Measurements from ENCODE around the gene TOLLIP.

GRCh38 chr11:1358286-1358685, 48.9 kb upstream of the TOLLIP start:
- TF ChIP-seq CTCF (tag by site-specific recombination; IDR thresholded peaks at IDR 0.05) (no peak), ZBTB7A (tag by site-specific recombination; IDR thresholded peaks at IDR 0.05; ENCODE audit: low read depth) (no peak), ZNF211 (tag by site-specific recombination; IDR thresholded peaks at IDR 0.05; ENCODE audit: low read depth) (no peak), TCF7L2 (IDR thresholded peaks at IDR 0.05; ENCODE audit: borderline replicate concordance, low read depth, low read length) (no peak), KLF10 (tag by site-specific recombination; IDR thresholded peaks at IDR 0.05) (no peak), HOXD13 (CRISPR knock-in tag; IDR thresholded peaks at IDR 0.05; ENCODE audit: borderline replicate concordance) (no peak), ZNF792 (tag by site-specific recombination; IDR thresholded peaks at IDR 0.05) (no peak), ZNF292 (tag by site-specific recombination; IDR thresholded peaks at IDR 0.05; ENCODE audit: borderline replicate concordance, low read depth) (no peak), ZFP41 (tag by site-specific recombination; IDR thresholded peaks at IDR 0.05; ENCODE audit: borderline replicate concordance) (no peak), RBAK (tag by site-specific recombination; IDR thresholded peaks at IDR 0.05) (no peak)

Data from HEK293 (cell line).